SJCRH30 (cell line): ENCODE results near the gene MXRA8. TPM values are rescaled to one million over a fixed set of nuclear protein-coding genes. Genes with fewer than 3 reads are reported as not detected.

Experiments
- DNase-seq, 2 experiments: peaks; one replicate each; pipeline ENCODE4 v3.0.0-alpha.2; 2015 to 2020
- H3K27ac ChIP-seq: fragments of 250-450 bp; sonication (Bioruptor Pico); 2 replicates; pipeline ENCODE4 v1.5.1; 2020; ENCODE audit warnings: mild to moderate bottlenecking, moderate library complexity
- H3K27me3 ChIP-seq: fragments of 250-450 bp; sonication (Bioruptor Pico); 2 replicates; pipeline ENCODE4 v1.5.1; 2020; ENCODE audit warnings: mild to moderate bottlenecking, moderate library complexity
- H3K36me3 ChIP-seq: fragments of 250-450 bp; sonication (Bioruptor Pico); 2 replicates; pipeline ENCODE4 v1.5.1; 2020; ENCODE audit warnings: mild to moderate bottlenecking, moderate library complexity
- H3K4me1 ChIP-seq: fragments of 250-450 bp; sonication (Bioruptor Pico); 2 replicates; pipeline ENCODE4 v1.5.1; 2020; ENCODE audit warnings: mild to moderate bottlenecking, moderate library complexity
- H3K4me3 ChIP-seq: fragments of 250-450 bp; sonication (Bioruptor Pico); 2 replicates; pipeline ENCODE4 v1.5.1; 2020; ENCODE audit warnings: mild to moderate bottlenecking, moderate library complexity
- H3K9me3 ChIP-seq: fragments of 250-450 bp; sonication (Bioruptor Pico); replicated peaks from 2 replicates; pipeline ENCODE4 v1.5.1; 2020; ENCODE audit warnings: mild to moderate bottlenecking, moderate library complexity
- total RNA-seq: library from RNA; depleted of rRNA; stranded (reverse); fragments of >200 nt; shearing (Covaris generic); gene quantifications from 2 replicates; pipeline ENCODE4 v1.2.3, GENCODE V29; 2014; rRNA removed

MXRA8 gene
- total RNA-seq, 1 experiment from 2014 or later, result 13.8 TPM

GRCh38 chr1:1303736-1304135 lies 54.6 kb downstream of the MXRA8 start:
- peaks cover 29% of the 10 kb centered on the region for H3K4me1 ChIP-seq
- H3K4me3 ChIP-seq, result no peak overlapping the region
- no peak for DNase-seq
- H3K27ac ChIP-seq, result no peak overlapping the region
- H3K36me3 ChIP-seq, result no peaks in the 10 kb centered on the region
- no peaks in the 10 kb centered on the region for H3K27me3 ChIP-seq
- H3K9me3 ChIP-seq, result no peaks in the 10 kb centered on the region

GRCh38 chr1:1302951-1303509 lies 55.3 kb downstream of the MXRA8 start:
- Histone ChIP-seq H3K36me3 (no peaks in the 10 kb centered on the region), H3K4me3 (no peak overlapping the region), H3K27me3 (no peaks in the 10 kb centered on the region), H3K4me1 (peaks cover 34% of the 10 kb centered on the region), H3K9me3 (no peaks in the 10 kb centered on the region), H3K27ac (no peak overlapping the region)
- DNase-seq, result no peak

Other genes with a start within 250 kb of the MXRA8 start
- gene C1orf159, start 242.5 kb downstream of the MXRA8 start, total RNA-seq, result 19.9 and 20.8 TPM in 2 replicates
- gene TTLL10, start 184.7 kb downstream of the MXRA8 start, total RNA-seq, result 0.42 and 0.73 TPM in 2 replicates
- 0.33 and 0.93 TPM in 2 replicates for gene TNFRSF18, start 152.0 kb downstream of the MXRA8 start, total RNA-seq
- 2.8 and 4.7 TPM in 2 replicates for gene TNFRSF4, start 144.4 kb downstream of the MXRA8 start, total RNA-seq
- 86.7 and 87.1 TPM in 2 replicates for gene SDF4, start 126.6 kb downstream of the MXRA8 start, total RNA-seq
- gene B3GALT6, start 126.3 kb downstream of the MXRA8 start, total RNA-seq, result 32.4 and 33.4 TPM in 2 replicates
- 0.30 TPM in 1 of 2 replicates, not detected in the other for gene C1QTNF12, start 111.8 kb downstream of the MXRA8 start, total RNA-seq
- gene UBE2J2, start 84.7 kb downstream of the MXRA8 start, total RNA-seq, result 109 and 115 TPM in 2 replicates
- 1.1 and 2.2 TPM in 2 replicates for gene SCNN1D, start 78.1 kb downstream of the MXRA8 start, total RNA-seq
- gene ACAP3, start 50.6 kb downstream of the MXRA8 start, total RNA-seq, result 18.7 and 27.4 TPM in 2 replicates
- gene PUSL1, start 50.0 kb downstream of the MXRA8 start, total RNA-seq, result 23.9 and 25.3 TPM in 2 replicates
- 66.0 and 78.7 TPM in 2 replicates for gene INTS11, start 33.9 kb downstream of the MXRA8 start, total RNA-seq
- 22.1 and 22.3 TPM in 2 replicates for gene CPTP, start 33.8 kb downstream of the MXRA8 start, total RNA-seq
- 0.15 and 0.47 TPM in 2 replicates for gene TAS1R3, start 27.3 kb downstream of the MXRA8 start, total RNA-seq
- 45.8 and 52.5 TPM in 2 replicates for gene DVL1, start 9.1 kb downstream of the MXRA8 start, total RNA-seq
- gene AURKAIP1, start 16.7 kb upstream of the MXRA8 start, total RNA-seq, result 177 and 208 TPM in 2 replicates
- gene CCNL2, start 40.8 kb upstream of the MXRA8 start, total RNA-seq, result 124 and 196 TPM in 2 replicates
- gene MRPL20, start 48.7 kb upstream of the MXRA8 start, total RNA-seq, result 229 and 236 TPM in 2 replicates
- 6.1 and 6.2 TPM in 2 replicates for gene ANKRD65, start 62.7 kb upstream of the MXRA8 start, total RNA-seq
- gene VWA1, start 77.1 kb upstream of the MXRA8 start, total RNA-seq, result 0.58 and 3.3 TPM in 2 replicates
- gene ATAD3C, start 91.1 kb upstream of the MXRA8 start, total RNA-seq, result 0.20 TPM in 1 of 2 replicates, not detected in the other
- 53.1 and 55.5 TPM in 2 replicates for gene ATAD3B, start 113.2 kb upstream of the MXRA8 start, total RNA-seq
- 72.6 and 74.7 TPM in 2 replicates for gene ATAD3A, start 153.6 kb upstream of the MXRA8 start, total RNA-seq
- gene TMEM240, start 182.1 kb upstream of the MXRA8 start, total RNA-seq, result 1.5 and 1.9 TPM in 2 replicates
- 258 and 267 TPM in 2 replicates for gene SSU72, start 216.3 kb upstream of the MXRA8 start, total RNA-seq
- 1.5 and 1.9 TPM in 2 replicates for gene FNDC10, start 241.6 kb upstream of the MXRA8 start, total RNA-seq